Measurements from ENCODE around the gene WDFY3. TPM values are rescaled to one million over a fixed set of nuclear protein-coding genes. Genes with fewer than 3 reads are reported as not detected.
A peak's percentile ranks its signal among the peaks of the same experiment; 100 is the strongest.

WDFY3 gene
- total RNA-seq, 4 donors from 2014 or later, result 35.9 to 146 (median 95.0) TPM

DNA sequence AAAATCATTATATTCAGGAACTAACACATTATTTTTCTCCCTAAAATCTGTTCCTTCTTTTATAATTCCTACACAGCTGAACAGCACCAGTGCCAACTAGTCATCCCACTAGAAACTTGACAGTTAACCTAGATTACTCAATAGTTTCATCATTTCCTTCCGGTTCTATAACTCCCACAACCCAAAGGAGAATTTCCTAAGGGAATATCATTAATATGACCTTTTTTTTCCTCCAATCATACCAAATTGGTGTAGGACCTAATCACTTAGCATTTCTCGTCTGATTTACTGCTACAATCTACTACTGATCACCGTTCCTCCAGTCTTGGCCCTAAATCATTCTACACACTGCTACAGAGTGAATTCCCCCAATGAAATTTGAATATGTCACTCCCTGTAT, 45.9 kb downstream of the WDFY3 start:
- H3K4me3 ChIP-seq, result no peak overlapping the region
- DNase-seq, result peak in 1 of 2 donors; percentile 21
- H3K27ac ChIP-seq, result peak overlapping the region in 1 of 2 donors; percentile 30
- TF ChIP-seq CTCF (IDR thresholded peaks at IDR 0.05) (no peak), POLR2A (IDR thresholded peaks at IDR 0.05) (no peak)
- peaks cover 0 to 9% of the 10 kb centered on the region in 2 donors for H3K4me1 ChIP-seq
- no peaks in the 10 kb centered on the region for H3K27me3 ChIP-seq
- intact Hi-C loops (cut with DNase I; ENCODE audit: low total_unique reads), result no loop called here
- H3K9me3 ChIP-seq, result no peaks in the 10 kb centered on the region
- no peaks in the 10 kb centered on the region for H3K36me3 ChIP-seq

GRCh38 chr4:84917869-84918600, 48.5 kb downstream of the WDFY3 start:
- H3K27me3 ChIP-seq, result no peaks in the 10 kb centered on the region
- H3K4me1 ChIP-seq, result peaks cover 0 to 9% of the 10 kb centered on the region in 2 donors
- DNase-seq, result no peak
- H3K9me3 ChIP-seq, result no peaks in the 10 kb centered on the region
- no peaks in the 10 kb centered on the region for H3K36me3 ChIP-seq
- TF ChIP-seq POLR2A (IDR thresholded peaks at IDR 0.05) (no peak), CTCF (IDR thresholded peaks at IDR 0.05) (no peak)
- no peak overlapping the region for H3K4me3 ChIP-seq
- intact Hi-C loops (cut with DNase I; ENCODE audit: low total_unique reads), result no loop called here
- no peak overlapping the region for H3K27ac ChIP-seq

- no peak for DNase-seq
- H3K36me3 ChIP-seq, result no peaks in the 10 kb centered on the region
Measured at GRCh38 chr4:84917086-84917821, 49.2 kb downstream of the WDFY3 start.

DNA sequence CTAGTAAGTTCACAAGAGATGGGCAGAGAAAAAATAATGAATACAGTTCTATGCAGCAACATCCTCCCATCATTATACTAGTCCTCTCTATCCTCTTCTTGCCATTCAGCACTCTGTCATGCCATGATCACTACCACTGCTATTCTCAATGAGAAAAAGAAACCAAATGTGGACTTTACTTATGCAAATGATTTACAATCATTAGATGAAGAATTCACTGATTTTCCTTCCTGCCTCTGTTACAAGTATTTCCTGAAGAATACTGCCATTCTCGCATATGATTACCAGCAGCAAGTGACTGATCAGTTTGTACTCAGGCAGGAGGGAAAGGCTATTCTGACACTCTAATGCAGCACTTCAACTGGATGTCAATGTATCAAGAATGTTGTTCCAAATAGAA, 50.3 kb downstream of the WDFY3 start:
- TF ChIP-seq POLR2A (IDR thresholded peaks at IDR 0.05) (no peak), CTCF (IDR thresholded peaks at IDR 0.05) (no peak)
- H3K9me3 ChIP-seq, result no peaks in the 10 kb centered on the region
- H3K27ac ChIP-seq, result peak overlapping the region in 1 of 2 donors; percentile 58
- intact Hi-C loops (cut with DNase I; ENCODE audit: low total_unique reads), result no loop called here
- H3K27me3 ChIP-seq, result no peaks in the 10 kb centered on the region
- H3K36me3 ChIP-seq, result no peaks in the 10 kb centered on the region
- no peak overlapping the region for H3K4me3 ChIP-seq
- H3K4me1 ChIP-seq, result peaks cover 0 to 9% of the 10 kb centered on the region in 2 donors
- no peak for DNase-seq

More at GRCh38 chr4:84917086-84917821, 49.2 kb downstream of the WDFY3 start:
- Histone ChIP-seq H3K9me3 (no peaks in the 10 kb centered on the region), H3K27me3 (no peaks in the 10 kb centered on the region), H3K27ac (no peak overlapping the region), H3K4me1 (peaks cover 0 to 9% of the 10 kb centered on the region in 2 donors), H3K4me3 (no peak overlapping the region)
- intact Hi-C loops (cut with DNase I; ENCODE audit: low total_unique reads), result no loop called here
- TF ChIP-seq POLR2A (IDR thresholded peaks at IDR 0.05), result no peak
- no peak for TF ChIP-seq CTCF (IDR thresholded peaks at IDR 0.05)

- Histone ChIP-seq H3K27ac (peak overlapping the region in 1 of 2 donors; percentile 58), H3K36me3 (no peaks in the 10 kb centered on the region), H3K4me3 (no peak overlapping the region), H3K4me1 (peaks cover 0 to 3% of the 10 kb centered on the region in 2 donors), H3K9me3 (no peaks in the 10 kb centered on the region), H3K27me3 (no peaks in the 10 kb centered on the region)
- TF ChIP-seq POLR2A (IDR thresholded peaks at IDR 0.05) (no peak), CTCF (IDR thresholded peaks at IDR 0.05) (no peak)
- no peak for DNase-seq
- intact Hi-C loops (cut with DNase I; ENCODE audit: low total_unique reads), result no loop called here
Measured at GRCh38 chr4:84915396-84915780, 51.1 kb downstream of the WDFY3 start.

Measured in uterus (tissue), 4 donors.